DOHH2 (cell line): ENCODE data around the gene NFKB2.

Experiments used
- H3F3A ChIP-seq: fragments of 200-600 bp; sonication (generic), shearing (Covaris generic); 2 replicates; pipeline ENCODE4 v1.6.0; 2016; ENCODE audit warnings: antibody characterized with exemption, mild to moderate bottlenecking; ENCODE audit not compliant: control insufficient read depth, insufficient read depth
- H3K27ac ChIP-seq: fragments of 200-600 bp; sonication (generic); 2 replicates; pipeline ENCODE4 v1.5.1; 2014; ENCODE audit warnings: low read depth, mild to moderate bottlenecking, low read length, moderate library complexity
- H3K27me3 ChIP-seq: fragments of 200-600 bp; sonication (generic); 2 replicates; pipeline ENCODE4 v1.6.1; 2014; ENCODE audit warnings: mild to moderate bottlenecking, low read length, mixed read lengths; ENCODE audit not compliant: control insufficient read depth
- H3K36me3 ChIP-seq: fragments of 200-600 bp; sonication (generic); 2 replicates; pipeline ENCODE4 v1.6.1; 2014; ENCODE audit warnings: mild to moderate bottlenecking, low read length, moderate library complexity, mixed read lengths; ENCODE audit not compliant: control insufficient read depth
- H3K4me1 ChIP-seq: fragments of 200-600 bp; sonication (generic); 2 replicates; pipeline ENCODE4 v1.6.1; 2014; ENCODE audit warnings: mild to moderate bottlenecking, low read length, mixed read lengths; ENCODE audit not compliant: control insufficient read depth
- H3K4me2 ChIP-seq: fragments of 200-600 bp; sonication (generic); 2 replicates; pipeline ENCODE4 v1.6.0; 2014; ENCODE audit warnings: mild to moderate bottlenecking, low read length, moderate library complexity
- H3K4me3 ChIP-seq: fragments of 200-600 bp; sonication (generic); 2 replicates; pipeline ENCODE4 v1.5.1; 2014; ENCODE audit warnings: mild to moderate bottlenecking, low read length, mixed read lengths
- H3K79me2 ChIP-seq: fragments of 200-600 bp; sonication (generic); 2 replicates; pipeline ENCODE4 v1.6.1; 2014; ENCODE audit warnings: mild to moderate bottlenecking, low read length, mixed read lengths; ENCODE audit not compliant: control insufficient read depth
- H3K9me2 ChIP-seq: fragments of 200-600 bp; sonication (generic); replicated peaks from 2 replicates; pipeline ENCODE4 v1.6.1; 2014; ENCODE audit warnings: mild to moderate bottlenecking, low read length, mixed read lengths; ENCODE audit not compliant: control insufficient read depth
- H3K9me3 ChIP-seq: fragments of 200-600 bp; sonication (generic); 2 replicates; pipeline ENCODE4 v1.6.1; 2014; ENCODE audit warnings: antibody characterized with exemption, low read length, mixed read lengths; ENCODE audit not compliant: control insufficient read depth, insufficient read depth
- H4K20me1 ChIP-seq: fragments of 200-600 bp; sonication (generic); 2 replicates; pipeline ENCODE4 v1.6.0; 2014; ENCODE audit warnings: low read depth, mild to moderate bottlenecking, antibody characterized with exemption, low read length, moderate library complexity; ENCODE audit not compliant: control insufficient read depth, insufficient read depth
- EZH2phosphoT487 ChIP-seq: fragments of 200-600 bp; sonication (generic); IDR thresholded peaks from 2 replicates; pipeline ENCODE4 v1.6.1; 2017; ENCODE audit warnings: borderline replicate concordance, mild to moderate bottlenecking, antibody characterized with exemption, low read length, moderate library complexity, mixed read lengths
- TF ChIP-seq, protein P1 (sequence below): fragments of 200-600 bp; sonication (generic); IDR thresholded peaks from one replicate; pipeline ENCODE4 v1.5.1; 2014; ENCODE audit warnings: antibody characterized with exemption, mild to moderate bottlenecking, low read depth, low read length; ENCODE audit not compliant: poor library complexity, severe bottlenecking

The NFKB2 gene

DNA sequence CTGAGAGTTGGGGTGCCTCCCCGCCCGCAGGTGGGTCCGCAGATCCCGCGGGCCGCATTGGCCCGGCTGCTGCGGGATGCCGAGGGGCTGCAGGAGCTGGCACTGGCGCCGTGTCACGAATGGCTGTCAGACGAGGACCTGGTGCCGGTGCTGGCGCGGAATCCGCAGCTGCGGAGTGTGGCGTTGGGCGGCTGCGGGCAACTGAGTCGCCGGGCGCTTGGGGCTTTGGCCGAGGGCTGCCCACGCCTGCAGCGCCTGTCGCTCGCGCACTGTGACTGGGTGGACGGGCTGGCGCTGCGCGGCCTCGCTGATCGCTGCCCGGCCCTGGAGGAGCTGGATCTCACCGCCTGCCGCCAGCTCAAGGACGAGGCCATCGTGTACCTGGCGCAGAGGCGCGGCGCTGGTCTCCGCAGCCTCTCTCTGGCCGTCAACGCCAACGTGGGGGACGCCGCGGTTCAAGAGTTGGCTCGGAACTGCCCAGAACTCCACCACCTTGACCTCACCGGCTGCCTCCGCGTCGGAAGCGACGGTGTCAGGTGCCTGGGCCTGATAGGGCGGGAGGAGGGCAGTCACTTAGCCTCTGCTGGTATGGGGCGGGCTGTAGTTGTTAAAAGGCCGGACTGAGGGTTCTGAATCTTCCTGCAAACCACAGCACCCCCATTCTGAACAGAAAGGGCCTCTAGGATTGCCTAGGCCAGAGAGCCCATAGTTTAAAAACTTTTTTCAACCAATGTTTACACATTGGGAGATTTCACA is 26.4 kb downstream of the NFKB2 start:
- H3K36me3 ChIP-seq, result peaks cover 19% of the 10 kb centered on the region
- H3K9me3 ChIP-seq, result no peaks in the 10 kb centered on the region
- TF ChIP-seq EZH2phosphoT487, result no peak
- TF ChIP-seq, protein P1, sequence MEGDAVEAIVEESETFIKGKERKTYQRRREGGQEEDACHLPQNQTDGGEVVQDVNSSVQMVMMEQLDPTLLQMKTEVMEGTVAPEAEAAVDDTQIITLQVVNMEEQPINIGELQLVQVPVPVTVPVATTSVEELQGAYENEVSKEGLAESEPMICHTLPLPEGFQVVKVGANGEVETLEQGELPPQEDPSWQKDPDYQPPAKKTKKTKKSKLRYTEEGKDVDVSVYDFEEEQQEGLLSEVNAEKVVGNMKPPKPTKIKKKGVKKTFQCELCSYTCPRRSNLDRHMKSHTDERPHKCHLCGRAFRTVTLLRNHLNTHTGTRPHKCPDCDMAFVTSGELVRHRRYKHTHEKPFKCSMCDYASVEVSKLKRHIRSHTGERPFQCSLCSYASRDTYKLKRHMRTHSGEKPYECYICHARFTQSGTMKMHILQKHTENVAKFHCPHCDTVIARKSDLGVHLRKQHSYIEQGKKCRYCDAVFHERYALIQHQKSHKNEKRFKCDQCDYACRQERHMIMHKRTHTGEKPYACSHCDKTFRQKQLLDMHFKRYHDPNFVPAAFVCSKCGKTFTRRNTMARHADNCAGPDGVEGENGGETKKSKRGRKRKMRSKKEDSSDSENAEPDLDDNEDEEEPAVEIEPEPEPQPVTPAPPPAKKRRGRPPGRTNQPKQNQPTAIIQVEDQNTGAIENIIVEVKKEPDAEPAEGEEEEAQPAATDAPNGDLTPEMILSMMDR, result no peak
- no peaks in the 10 kb centered on the region for H4K20me1 ChIP-seq
- peaks cover 21% of the 10 kb centered on the region for H3K79me2 ChIP-seq
- H3K4me2 ChIP-seq, result peak overlapping the region; percentile 93
- H3K27ac ChIP-seq, result peak overlapping the region; percentile 68
- no peaks in the 10 kb centered on the region for H3K9me2 ChIP-seq
- H3K4me1 ChIP-seq, result peaks cover 37% of the 10 kb centered on the region
- H3F3A ChIP-seq, result peaks cover 7% of the 10 kb centered on the region; the same call in 1 of the 2 replicates
- H3K27me3 ChIP-seq, result peaks cover 6% of the 10 kb centered on the region
- H3K4me3 ChIP-seq, result peak overlapping the region; percentile 88

DNA sequence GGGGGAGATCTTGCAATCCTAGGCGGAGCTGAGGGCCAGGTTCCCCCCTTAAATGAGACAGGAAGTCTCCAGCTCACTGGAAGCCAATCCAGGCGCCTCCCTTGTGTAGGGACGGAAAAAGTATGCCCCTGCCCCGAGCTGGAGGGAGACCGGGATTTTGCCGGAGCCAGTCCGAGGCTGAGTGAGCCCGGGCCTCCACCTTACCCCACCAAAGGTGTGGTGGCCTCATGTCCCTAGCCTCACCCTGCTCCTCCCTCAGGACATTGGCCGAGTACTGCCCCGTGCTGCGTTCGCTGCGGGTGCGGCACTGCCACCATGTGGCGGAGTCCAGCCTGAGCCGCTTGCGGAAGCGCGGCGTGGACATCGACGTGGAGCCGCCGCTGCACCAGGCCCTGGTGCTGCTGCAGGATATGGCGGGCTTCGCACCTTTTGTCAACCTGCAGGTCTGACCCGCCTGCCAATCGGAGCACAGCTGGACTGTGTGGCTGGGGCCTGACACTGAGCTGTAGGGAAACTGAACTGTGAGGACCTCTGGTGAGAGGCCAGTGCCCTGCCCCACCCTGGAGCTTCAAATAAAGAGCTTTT is 27.1 kb downstream of the NFKB2 start:
- Histone ChIP-seq H3K27me3 (peaks cover 6% of the 10 kb centered on the region), H3K4me2 (peak overlapping the region; percentile 93), H3K4me3 (peak overlapping the region; percentile 88), H3K9me2 (no peaks in the 10 kb centered on the region), H3F3A (peaks cover 7% of the 10 kb centered on the region; the same call in 1 of the 2 replicates), H3K27ac (peak overlapping the region; percentile 58), H4K20me1 (no peaks in the 10 kb centered on the region), H3K79me2 (peaks cover 21% of the 10 kb centered on the region), H3K4me1 (peaks cover 37% of the 10 kb centered on the region), H3K36me3 (peaks cover 19% of the 10 kb centered on the region), H3K9me3 (no peaks in the 10 kb centered on the region)
- no peak for TF ChIP-seq EZH2phosphoT487
- TF ChIP-seq, protein P1, result peak; percentile 89

DNA sequence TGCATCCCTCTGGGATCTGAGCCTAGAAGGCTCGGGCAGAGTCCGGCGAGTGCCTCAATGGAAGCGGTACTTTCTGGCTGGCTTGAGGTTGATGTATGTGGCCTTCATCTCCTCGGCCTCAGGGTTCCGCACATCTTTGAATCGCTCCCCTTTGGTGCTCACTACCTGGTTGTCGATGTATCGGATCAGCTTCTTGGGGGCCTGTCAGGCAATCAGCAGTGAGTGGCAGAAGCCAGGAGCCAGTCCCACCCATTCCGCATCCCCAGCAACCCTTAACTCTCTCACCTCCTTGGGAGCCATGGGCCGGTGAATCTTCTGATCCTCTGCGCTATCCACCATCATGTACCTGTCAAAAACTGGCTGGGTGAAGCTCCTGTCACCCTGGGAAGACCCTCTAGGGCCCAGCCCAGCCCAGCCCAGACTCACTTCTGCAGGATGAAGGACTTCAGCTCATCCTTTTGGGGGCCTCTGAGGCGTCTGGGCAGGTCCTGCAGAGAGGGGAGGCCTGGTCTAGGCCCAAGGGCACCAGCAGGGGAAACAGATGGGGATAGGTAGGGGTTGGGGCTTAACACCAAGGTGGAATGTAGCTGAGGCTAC is 28.0 kb downstream of the NFKB2 start:
- TF ChIP-seq EZH2phosphoT487, result no peak
- TF ChIP-seq, protein P1, result no peak
- Histone ChIP-seq H3K9me2 (no peaks in the 10 kb centered on the region), H3K27ac (no peak overlapping the region), H3K79me2 (peaks cover 21% of the 10 kb centered on the region), H3K36me3 (peaks cover 19% of the 10 kb centered on the region), H3K9me3 (no peaks in the 10 kb centered on the region), H3K27me3 (no peaks in the 10 kb centered on the region), H3K4me1 (peaks cover 31% of the 10 kb centered on the region), H4K20me1 (no peaks in the 10 kb centered on the region), H3F3A (peaks cover 7% of the 10 kb centered on the region; the same call in 1 of the 2 replicates), H3K4me2 (peak overlapping the region; percentile 93), H3K4me3 (peak overlapping the region; percentile 88; the same call in 1 of the 2 replicates)
